Liver (tissue), 9 donors: ENCODE measurements around the gene ZFP1. TPM values are rescaled to one million over a fixed set of nuclear protein-coding genes. Genes with fewer than 3 reads are reported as not detected.
"Not testable (repeated sequence)": the region's sequence is repeated elsewhere in the genome, so short reads cannot be mapped to it uniquely, and the experiment has no call there.

Experiments used
- DNase-seq: peaks from one replicate; pipeline ENCODE4 v3.0.0-alpha.2; 2017; ENCODE audit warnings: low spot score
- H3K27ac ChIP-seq, 2 donors: one replicate each; pipeline ENCODE4 v1.7.0; 2013; ENCODE audit warnings: inconsistent platforms in 2 of 2, low read length in 2 of 2, control low read depth in 1 of 2, low read depth in 1 of 2, mild to moderate bottlenecking in 1 of 2
- H3K27me3 ChIP-seq, 4 donors: one replicate each; pipeline versions ENCODE4 v1.6.1 to v1.7.0; 2013; ENCODE audit warnings: low read length in 3 of 4, inconsistent platforms in 1 of 4, mild to moderate bottlenecking in 1 of 4, moderate library complexity in 1 of 4; ENCODE audit not compliant: control insufficient read depth in 4 of 4, insufficient read depth in 4 of 4
- H3K36me3 ChIP-seq, 4 donors: one replicate each; pipeline versions ENCODE4 v1.6.1 to v1.7.0; 2013; ENCODE audit warnings: low read length in 3 of 4, mild to moderate bottlenecking in 3 of 4, low read depth in 1 of 4, moderate library complexity in 1 of 4; ENCODE audit not compliant: control insufficient read depth in 4 of 4, insufficient read depth in 3 of 4
- H3K4me1 ChIP-seq, 4 donors: one replicate each; pipeline versions ENCODE4 v1.6.1 to v1.7.0; 2013; ENCODE audit warnings: low read length in 3 of 4, mild to moderate bottlenecking in 3 of 4, moderate library complexity in 1 of 4; ENCODE audit not compliant: control insufficient read depth in 4 of 4, insufficient read depth in 4 of 4
- H3K4me3 ChIP-seq, 3 donors: one replicate each; pipeline versions ENCODE4 v1.6.1 to v1.7.0; 2013; ENCODE audit warnings: low read length in 3 of 3, control low read depth in 1 of 3, low read depth in 1 of 3, mild to moderate bottlenecking in 1 of 3
- H3K9ac ChIP-seq, 2 donors: one replicate each; pipeline ENCODE4 v1.7.0; 2013; ENCODE audit warnings: low read length in 2 of 2, mild to moderate bottlenecking in 2 of 2, moderate library complexity in 2 of 2, control low read depth in 1 of 2, low read depth in 1 of 2
- H3K9me3 ChIP-seq, 4 donors: one replicate each; pipeline versions ENCODE4 v1.6.1 to v1.7.0; 2013; ENCODE audit warnings: low read length in 3 of 4; ENCODE audit not compliant: control insufficient read depth in 4 of 4
- CTCF ChIP-seq: fragments of 150-350 bp; IDR thresholded peaks from 2 replicates; pipeline ENCODE4 v1.5.1; 2017; ENCODE audit warnings: improper control_type of control experiment, low read depth, low read length; ENCODE audit not compliant: missing input control
- EGR1 ChIP-seq, 2 donors: IDR thresholded peaks; 2 replicates each; pipeline ENCODE4 v1.6.1; 2016 to 2018; ENCODE audit warnings: antibody characterized with exemption in 2 of 2, low read depth in 2 of 2
- FOXA1 ChIP-seq: IDR thresholded peaks from 2 replicates; pipeline ENCODE4 v1.6.1; 2016; ENCODE audit warnings: antibody characterized with exemption
- FOXA2 ChIP-seq: IDR thresholded peaks from 2 replicates; pipeline ENCODE4 v1.6.1; 2016; ENCODE audit warnings: antibody characterized with exemption
- GABPA ChIP-seq, 2 donors: IDR thresholded peaks in 1 of 2; conservative IDR thresholded peaks in 1 of 2; 2 replicates each; pipeline ENCODE4 v1.6.1; 2016; ENCODE audit warnings: antibody characterized with exemption in 2 of 2, mild to moderate bottlenecking in 1 of 2, moderate library complexity in 1 of 2
- HNF4A ChIP-seq, 2 donors: conservative IDR thresholded peaks; 2 replicates each; pipeline ENCODE4 v1.6.1; 2016; ENCODE audit warnings: antibody characterized with exemption in 2 of 2, mild to moderate bottlenecking in 2 of 2
- HNF4G ChIP-seq: IDR thresholded peaks from 2 replicates; pipeline ENCODE4 v1.6.1; 2016; ENCODE audit warnings: antibody characterized with exemption
- JUND ChIP-seq, 2 donors: IDR thresholded peaks; 2 replicates each; pipeline ENCODE4 v1.6.1; 2016; ENCODE audit warnings: antibody characterized with exemption in 2 of 2
- NR2F2 ChIP-seq: IDR thresholded peaks from 2 replicates; pipeline ENCODE4 v1.6.1; 2016; ENCODE audit warnings: antibody characterized with exemption
- RAD21 ChIP-seq, 2 donors: IDR thresholded peaks; 2 replicates each; pipeline ENCODE4 v1.6.1; 2016; ENCODE audit warnings: antibody characterized with exemption in 2 of 2, mild to moderate bottlenecking in 2 of 2
- RXRA ChIP-seq, 2 donors: IDR thresholded peaks; 2 replicates each; pipeline ENCODE4 v1.6.1; 2017 to 2018; ENCODE audit warnings: antibody characterized with exemption in 2 of 2, mild to moderate bottlenecking in 1 of 2
- SP1 ChIP-seq: IDR thresholded peaks from 2 replicates; pipeline ENCODE4 v1.6.1; 2018; ENCODE audit warnings: antibody characterized with exemption, mild to moderate bottlenecking
- TAF1 ChIP-seq: conservative IDR thresholded peaks from 2 replicates; pipeline ENCODE4 v1.6.1; 2016; ENCODE audit warnings: antibody characterized with exemption, mild to moderate bottlenecking
- YY1 ChIP-seq: IDR thresholded peaks from 2 replicates; pipeline ENCODE4 v1.6.1; 2016; ENCODE audit warnings: antibody characterized with exemption, mild to moderate bottlenecking
- ZBTB33 ChIP-seq: IDR thresholded peaks from 2 replicates; pipeline ENCODE4 v1.6.1; 2016; ENCODE audit warnings: antibody characterized with exemption
- WGBS: extraction: QIAGEN DNeasy Blood & Tissue Kit; methylation state at CpG from one replicate; pipeline ENCODE4 v1.1.7; 2013; 5-methylcytosine and 5-hydroxymethylcytosine counted together
- polyA plus RNA-seq, 2 donors: library from polyadenylated mRNA; stranded (reverse) in 1 of 2; unstranded in 1 of 2; fragments of 200-250 nt in 1 of 2; fragments of >200 nt in 1 of 2; fragmentation: Nextera tagmentation in 1 of 2; extraction: Ambion mirVana in 1 of 2; gene quantifications; one replicate each; pipeline versions ENCODE4 v1.2.1 to v1.2.3, GENCODE V29; 2013 to 2015
- total RNA-seq, 2 donors: library from RNA; depleted of rRNA; stranded (reverse); fragments of >200 nt; gene quantifications; one replicate each; pipeline ENCODE4 v1.2.3, GENCODE V29; 2014
- TF ChIP-seq, protein P1 (sequence below): IDR thresholded peaks from 2 replicates; pipeline ENCODE4 v1.6.1; 2016; ENCODE audit warnings: antibody characterized with exemption
- TF ChIP-seq, protein P2 (sequence below): IDR thresholded peaks from 2 replicates; pipeline ENCODE4 v1.6.1; 2016; ENCODE audit warnings: antibody characterized with exemption
- TF ChIP-seq, protein P3 (sequence below): IDR thresholded peaks from 2 replicates; pipeline ENCODE4 v1.6.1; 2016; ENCODE audit warnings: antibody characterized with exemption, mild to moderate bottlenecking
- donor health status: healthy.
- donor health status: healthy.
- donor health status: healthy.
- donor health status: healthy.
- donor health status: healthy.

The ZFP1 gene
- total and polyA plus RNA-seq, 4 donors: 3.8 to 8.5 (median 6.0) TPM

- no peak for TF ChIP-seq SP1
- TF ChIP-seq RAD21 (IDR thresholded peaks at IDR 0.05): no peak
- TF ChIP-seq, protein P1, sequence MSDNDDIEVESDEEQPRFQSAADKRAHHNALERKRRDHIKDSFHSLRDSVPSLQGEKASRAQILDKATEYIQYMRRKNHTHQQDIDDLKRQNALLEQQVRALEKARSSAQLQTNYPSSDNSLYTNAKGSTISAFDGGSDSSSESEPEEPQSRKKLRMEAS: no peak
- TF ChIP-seq TAF1: no peak
- TF ChIP-seq EGR1 (IDR thresholded peaks at IDR 0.05; ENCODE audit: low read depth in 2 of 2): no peak
- TF ChIP-seq FOXA1: no peak
- TF ChIP-seq RXRA (IDR thresholded peaks at IDR 0.05): no peak
- TF ChIP-seq, protein P2, sequence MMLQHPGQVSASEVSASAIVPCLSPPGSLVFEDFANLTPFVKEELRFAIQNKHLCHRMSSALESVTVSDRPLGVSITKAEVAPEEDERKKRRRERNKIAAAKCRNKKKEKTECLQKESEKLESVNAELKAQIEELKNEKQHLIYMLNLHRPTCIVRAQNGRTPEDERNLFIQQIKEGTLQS: no peak
- TF ChIP-seq YY1: no peak
- TF ChIP-seq NR2F2: no peak
- no peak for TF ChIP-seq JUND (IDR thresholded peaks at IDR 0.05)
- TF ChIP-seq ZBTB33: no peak
- TF ChIP-seq, protein P3, sequence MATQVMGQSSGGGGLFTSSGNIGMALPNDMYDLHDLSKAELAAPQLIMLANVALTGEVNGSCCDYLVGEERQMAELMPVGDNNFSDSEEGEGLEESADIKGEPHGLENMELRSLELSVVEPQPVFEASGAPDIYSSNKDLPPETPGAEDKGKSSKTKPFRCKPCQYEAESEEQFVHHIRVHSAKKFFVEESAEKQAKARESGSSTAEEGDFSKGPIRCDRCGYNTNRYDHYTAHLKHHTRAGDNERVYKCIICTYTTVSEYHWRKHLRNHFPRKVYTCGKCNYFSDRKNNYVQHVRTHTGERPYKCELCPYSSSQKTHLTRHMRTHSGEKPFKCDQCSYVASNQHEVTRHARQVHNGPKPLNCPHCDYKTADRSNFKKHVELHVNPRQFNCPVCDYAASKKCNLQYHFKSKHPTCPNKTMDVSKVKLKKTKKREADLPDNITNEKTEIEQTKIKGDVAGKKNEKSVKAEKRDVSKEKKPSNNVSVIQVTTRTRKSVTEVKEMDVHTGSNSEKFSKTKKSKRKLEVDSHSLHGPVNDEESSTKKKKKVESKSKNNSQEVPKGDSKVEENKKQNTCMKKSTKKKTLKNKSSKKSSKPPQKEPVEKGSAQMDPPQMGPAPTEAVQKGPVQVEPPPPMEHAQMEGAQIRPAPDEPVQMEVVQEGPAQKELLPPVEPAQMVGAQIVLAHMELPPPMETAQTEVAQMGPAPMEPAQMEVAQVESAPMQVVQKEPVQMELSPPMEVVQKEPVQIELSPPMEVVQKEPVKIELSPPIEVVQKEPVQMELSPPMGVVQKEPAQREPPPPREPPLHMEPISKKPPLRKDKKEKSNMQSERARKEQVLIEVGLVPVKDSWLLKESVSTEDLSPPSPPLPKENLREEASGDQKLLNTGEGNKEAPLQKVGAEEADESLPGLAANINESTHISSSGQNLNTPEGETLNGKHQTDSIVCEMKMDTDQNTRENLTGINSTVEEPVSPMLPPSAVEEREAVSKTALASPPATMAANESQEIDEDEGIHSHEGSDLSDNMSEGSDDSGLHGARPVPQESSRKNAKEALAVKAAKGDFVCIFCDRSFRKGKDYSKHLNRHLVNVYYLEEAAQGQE: no peak
- no peak for TF ChIP-seq CTCF
- TF ChIP-seq HNF4A (conservative IDR thresholded peaks at IDR 0.05): no peak
- no peak for TF ChIP-seq GABPA (IDR thresholded peaks at IDR 0.05 in 1 of 2, conservative IDR thresholded peaks at IDR 0.05 in 1 of 2)
- no peak for TF ChIP-seq HNF4G
- TF ChIP-seq FOXA2: no peak
- Histone ChIP-seq H3K4me3 (no peak overlapping the region), H3K9me3 (no peaks in the 10 kb centered on the region), H3K4me1 (no peaks in the 10 kb centered on the region), H3K9ac (no peak overlapping the region), H3K27me3 (no peaks in the 10 kb centered on the region), H3K36me3 (no peaks in the 10 kb centered on the region), H3K27ac (no peak overlapping the region)
- no peak for DNase-seq
- WGBS: 93% methylated on average over 6 of the region's 6 CpGs
These were observed 56.1 kb downstream of the ZFP1 start for GRCh38 chr16:75204410-75204758.

GRCh38 chr16:75204905-75205304 lies 56.6 kb downstream of the ZFP1 start:
- H3K36me3 ChIP-seq, H3K4me1 ChIP-seq, H3K9me3 ChIP-seq, DNase-seq, H3K27me3 ChIP-seq, H3K4me3 ChIP-seq, H3K9ac ChIP-seq, H3K27ac ChIP-seq: not testable (repeated sequence)
- no CpG with 5 or more reads among the region's 20 CpGs for WGBS

DNA sequence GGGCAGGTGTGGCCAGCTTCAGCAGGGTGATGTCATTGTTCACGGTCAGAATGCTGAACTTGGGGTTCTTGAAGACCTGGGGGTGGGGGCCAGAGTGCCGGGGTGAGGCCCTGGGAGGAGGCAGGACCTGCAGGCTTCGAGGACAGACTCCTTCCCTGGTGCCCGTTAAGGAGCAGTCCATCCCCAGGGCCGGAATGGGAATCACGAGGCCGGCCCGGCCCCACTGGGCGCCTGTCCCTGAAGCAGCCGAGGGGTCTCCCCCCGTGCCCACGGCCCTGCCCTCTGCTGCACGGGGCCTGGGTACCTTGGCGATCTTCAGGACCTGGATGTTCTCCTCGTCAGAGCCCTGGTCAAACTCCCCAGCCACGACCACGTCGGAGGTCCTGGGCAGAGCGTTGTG lies 57.1 kb downstream of the ZFP1 start:
- H3K9me3 ChIP-seq, H3K27me3 ChIP-seq, H3K9ac ChIP-seq, H3K4me1 ChIP-seq, H3K4me3 ChIP-seq, H3K27ac ChIP-seq, DNase-seq, H3K36me3 ChIP-seq: not testable (repeated sequence)
- 95% methylated on average over 6 of the region's 19 CpGs for WGBS

- not testable (repeated sequence) for H3K4me1 ChIP-seq, H3K36me3 ChIP-seq, H3K9me3 ChIP-seq, H3K27me3 ChIP-seq, H3K9ac ChIP-seq, H3K4me3 ChIP-seq, DNase-seq, H3K27ac ChIP-seq
- 89% methylated on average over 20 of the region's 25 CpGs for WGBS
These were observed 57.8 kb downstream of the ZFP1 start for GRCh38 chr16:75205961-75206748.
